WTC11 (cell line): ENCODE data around the gene C20orf144. TPM values are rescaled to one million over a fixed set of nuclear protein-coding genes. Genes with fewer than 3 reads are reported as not detected.

ENCODE experiments used
- ATAC-seq: fragments of 200-7000 bp; cut with Tn5 transposase; 2 replicates; pipeline ENCODE4 v1.10.0; 2021; ENCODE audit warnings: mild to moderate bottlenecking, moderate library complexity
- CTCF ChIA-PET: fragments of 300-600 bp; sonication (Branson Sonifier 250); formaldehyde crosslinking; loops from one replicate; lab custom pipeline; 2021; ENCODE audit warnings: antibody characterized with exemption; lab: Charles Lee
- POLR2A ChIA-PET: fragments of 350-600 bp; sonication (Branson Sonifier 250); formaldehyde crosslinking; loops from one replicate; lab custom pipeline; 2021; ENCODE audit warnings: antibody characterized with exemption; lab: Charles Lee
- DNase-seq: peaks from one replicate; pipeline ENCODE4 v3.0.0; 2021; ENCODE audit warnings: low spot score
- H3K27ac Mint-ChIP-seq: 2 replicates; pipeline ENCODE4 v1.8.0; 2021; ENCODE audit warnings: mixed read lengths
- H3K27me3 Mint-ChIP-seq: 2 replicates; pipeline ENCODE4 v1.8.0; 2021; ENCODE audit warnings: low read depth, mild to moderate bottlenecking, moderate library complexity, mixed read lengths
- H3K36me3 Mint-ChIP-seq: 2 replicates; pipeline ENCODE4 v1.8.0; 2021; ENCODE audit warnings: mixed read lengths
- H3K4me1 Mint-ChIP-seq: 2 replicates; pipeline ENCODE4 v1.8.0; 2022; ENCODE audit warnings: mixed read lengths
- H3K4me3 Mint-ChIP-seq: 2 replicates; pipeline ENCODE4 v1.8.0; 2021; ENCODE audit warnings: mild to moderate bottlenecking, moderate library complexity, mixed read lengths
- H3K9me3 Mint-ChIP-seq: 2 replicates; pipeline ENCODE4 v1.8.0; 2021; ENCODE audit warnings: mixed read lengths
- ATF6 ChIP-seq: sonication (generic); formaldehyde crosslinking; IDR thresholded peaks from 2 replicates; pipeline ENCODE4 v1.8.1; 2023; ENCODE audit warnings: mild to moderate bottlenecking, missing genetic modification reagents
- E2F1 ChIP-seq: sonication (generic); formaldehyde crosslinking; IDR thresholded peaks from 2 replicates; pipeline ENCODE4 v1.8.0; 2022; ENCODE audit warnings: mild to moderate bottlenecking, missing genetic modification reagents
- E2F5 ChIP-seq: sonication (generic); formaldehyde crosslinking; IDR thresholded peaks from 2 replicates; pipeline ENCODE4 v1.8.1; 2022; ENCODE audit warnings: mild to moderate bottlenecking, moderate library complexity, missing genetic modification reagents
- ELF4 ChIP-seq: sonication (generic); formaldehyde crosslinking; IDR thresholded peaks from 2 replicates; pipeline ENCODE4 v1.8.1; 2022; ENCODE audit warnings: low read depth, mild to moderate bottlenecking, moderate library complexity, missing genetic modification reagents
- GABPB1 ChIP-seq: sonication (generic); formaldehyde crosslinking; IDR thresholded peaks from 2 replicates; pipeline ENCODE4 v1.8.1; 2023; ENCODE audit warnings: mild to moderate bottlenecking, missing genetic modification reagents
- GTF2I ChIP-seq: fragments of 250-450 bp; sonication (Bioruptor Pico); conservative IDR thresholded peaks from 2 replicates; pipeline ENCODE4 v1.4.0; 2021; ENCODE audit warnings: mild to moderate bottlenecking
- USF1 ChIP-seq: sonication (generic); formaldehyde crosslinking; IDR thresholded peaks from 2 replicates; pipeline ENCODE4 v1.8.0; 2022; ENCODE audit warnings: mild to moderate bottlenecking, missing genetic modification reagents
- ZBTB21 ChIP-seq: sonication (generic); formaldehyde crosslinking; IDR thresholded peaks from 2 replicates; pipeline ENCODE4 v1.8.1; 2023; ENCODE audit warnings: mild to moderate bottlenecking, missing genetic modification reagents, borderline replicate concordance
- ZNF232 ChIP-seq: sonication (generic); formaldehyde crosslinking; IDR thresholded peaks from 2 replicates; pipeline ENCODE4 v1.8.0; 2022; ENCODE audit warnings: mild to moderate bottlenecking, missing genetic modification reagents
- ZSCAN18 ChIP-seq: fragments of 250-450 bp; sonication (Bioruptor Pico); IDR thresholded peaks from 2 replicates; pipeline ENCODE4 v2.1.2; 2022; ENCODE audit warnings: mild to moderate bottlenecking, moderate library complexity
- total RNA-seq: library from RNA; stranded (reverse); gene quantifications from 3 replicates; pipeline ENCODE4 v1.2.3, GENCODE V29; 2021
- TF ChIP-seq, protein P1 (sequence below): sonication (generic); formaldehyde crosslinking; IDR thresholded peaks from 2 replicates; pipeline ENCODE4 v1.8.1; 2023; ENCODE audit warnings: mild to moderate bottlenecking, moderate library complexity, missing genetic modification reagents
- TF ChIP-seq, protein P2 (sequence below): sonication (generic); formaldehyde crosslinking; IDR thresholded peaks from 2 replicates; pipeline ENCODE4 v1.8.0; 2022; ENCODE audit warnings: mild to moderate bottlenecking, missing genetic modification reagents
- TF ChIP-seq, protein P3 (sequence below): sonication (generic); formaldehyde crosslinking; IDR thresholded peaks from 2 replicates; pipeline ENCODE4 v1.8.0; 2023; ENCODE audit warnings: missing genetic modification reagents

C20orf144 gene
- total RNA-seq, 1 experiment from 2014 or later: 0.09 TPM

DNA sequence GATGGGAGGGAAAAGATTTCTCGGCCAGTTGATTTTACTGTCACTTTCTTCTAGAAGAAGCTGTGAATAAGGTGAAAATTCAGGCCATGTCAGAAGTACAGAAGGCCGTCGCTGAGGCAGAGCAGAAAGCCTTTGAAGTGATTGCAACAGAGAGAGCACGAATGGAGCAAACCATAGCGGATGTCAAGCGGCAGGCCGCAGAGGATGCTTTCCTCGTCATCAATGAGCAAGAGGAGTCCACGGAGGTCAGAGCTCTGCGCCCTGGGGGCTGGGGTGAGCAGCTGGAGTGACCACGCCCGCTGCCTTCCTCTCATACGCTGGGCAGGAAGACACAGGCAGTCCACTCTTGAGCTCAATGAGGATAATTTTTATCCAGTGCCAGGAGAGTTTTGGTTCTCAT lies 21.8 kb upstream of the C20orf144 start:
- ChIA-PET CTCF (interaction anchor here (1.9 kb wide), 1 partner anchor 183 kb away, joined by 8 read pairs; no protein-coding TSS in a partner anchor), POLR2A (no interaction called here)
- Mint-ChIP-seq H3K36me3 (peaks cover 44% of the 10 kb centered on the region), H3K27me3 (no peaks in the 10 kb centered on the region), H3K4me3 (no peak overlapping the region), H3K27ac (no peak overlapping the region), H3K9me3 (no peaks in the 10 kb centered on the region), H3K4me1 (no peaks in the 10 kb centered on the region)
- DNase-seq: no peak
- ATAC-seq: no peak
- TF ChIP-seq E2F1 (CRISPR knock-in tag) (no peak), ZBTB21 (CRISPR knock-in tag) (no peak), GABPB1 (CRISPR knock-in tag) (no peak), ELF4 (no peak)

DNA sequence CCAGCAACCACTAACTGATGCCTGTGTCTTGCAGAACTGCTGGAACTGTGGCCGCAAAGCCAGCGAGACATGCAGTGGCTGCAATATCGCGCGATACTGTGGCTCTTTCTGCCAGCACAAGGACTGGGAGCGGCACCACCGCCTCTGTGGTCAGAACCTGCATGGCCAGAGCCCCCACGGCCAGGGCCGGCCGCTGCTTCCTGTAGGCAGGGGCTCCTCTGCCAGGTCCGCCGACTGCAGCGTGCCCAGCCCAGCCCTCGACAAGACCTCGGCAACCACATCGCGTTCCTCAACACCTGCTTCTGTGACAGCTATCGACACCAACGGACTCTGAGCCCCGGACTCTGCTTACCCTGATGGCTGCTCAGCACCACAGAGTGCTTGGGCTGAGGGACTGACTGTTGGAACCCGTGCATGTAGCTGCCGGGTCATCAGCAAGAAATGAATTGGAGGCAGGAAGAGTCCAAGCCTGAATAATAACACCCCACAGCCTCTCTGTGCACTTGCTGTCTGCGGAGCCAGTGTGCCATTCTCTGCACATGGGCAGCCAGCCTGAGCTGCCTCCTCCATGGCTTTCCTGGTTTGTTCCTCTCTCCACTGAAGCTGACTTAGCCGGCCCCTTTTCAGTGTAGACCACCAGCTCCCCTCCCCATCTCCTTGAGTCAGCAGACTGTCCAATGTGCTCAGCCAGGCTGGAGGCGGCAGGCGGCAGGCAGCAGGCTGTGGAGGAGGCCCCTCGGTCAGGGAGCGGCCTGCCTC lies 17.6 kb upstream of the C20orf144 start:
- Mint-ChIP-seq H3K27ac (no peak overlapping the region), H3K4me1 (peaks cover 6% of the 10 kb centered on the region), H3K9me3 (no peaks in the 10 kb centered on the region), H3K27me3 (no peaks in the 10 kb centered on the region), H3K36me3 (peaks cover 30% of the 10 kb centered on the region), H3K4me3 (no peak overlapping the region)
- ChIA-PET POLR2A (no interaction called here), CTCF (interaction anchor here (1.0 to 1.2 kb wide), 2 partner anchors 9 to 187 kb away, joined by 3 to 5 read pairs; no protein-coding TSS in a partner anchor)
- no peak for DNase-seq
- no peak for TF ChIP-seq ATF6 (CRISPR knock-in tag)
- TF ChIP-seq ZNF232: no peak
- no peak for TF ChIP-seq ZBTB21 (CRISPR knock-in tag)
- no peak for TF ChIP-seq GTF2I (CRISPR knock-in tag)
- TF ChIP-seq, protein P1, sequence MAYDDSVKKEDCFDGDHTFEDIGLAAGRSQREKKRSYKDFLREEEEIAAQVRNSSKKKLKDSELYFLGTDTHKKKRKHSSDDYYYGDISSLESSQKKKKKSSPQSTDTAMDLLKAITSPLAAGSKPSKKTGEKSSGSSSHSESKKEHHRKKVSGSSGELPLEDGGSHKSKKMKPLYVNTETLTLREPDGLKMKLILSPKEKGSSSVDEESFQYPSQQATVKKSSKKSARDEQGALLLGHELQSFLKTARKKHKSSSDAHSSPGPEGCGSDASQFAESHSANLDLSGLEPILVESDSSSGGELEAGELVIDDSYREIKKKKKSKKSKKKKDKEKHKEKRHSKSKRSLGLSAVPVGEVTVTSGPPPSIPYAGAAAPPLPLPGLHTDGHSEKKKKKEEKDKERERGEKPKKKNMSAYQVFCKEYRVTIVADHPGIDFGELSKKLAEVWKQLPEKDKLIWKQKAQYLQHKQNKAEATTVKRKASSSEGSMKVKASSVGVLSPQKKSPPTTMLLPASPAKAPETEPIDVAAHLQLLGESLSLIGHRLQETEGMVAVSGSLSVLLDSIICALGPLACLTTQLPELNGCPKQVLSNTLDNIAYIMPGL (CRISPR knock-in tag): no peak
- no peak for ATAC-seq

DNA sequence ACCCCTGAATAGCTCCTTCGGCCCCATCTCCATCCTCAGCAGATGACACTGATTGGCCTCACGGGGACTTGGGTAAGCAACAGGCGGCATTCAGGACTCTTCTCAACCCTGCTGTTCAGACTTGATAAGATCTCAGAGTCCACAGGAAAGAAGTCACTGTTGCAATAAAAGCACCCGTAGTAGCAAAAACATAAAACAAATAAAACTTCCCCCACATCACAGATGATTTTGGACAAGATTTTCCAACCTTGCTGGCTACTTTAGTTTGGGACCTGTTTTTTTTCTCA lies 17.1 kb upstream of the C20orf144 start:
- Mint-ChIP-seq H3K36me3 (peaks cover 28% of the 10 kb centered on the region), H3K4me1 (peaks cover 7% of the 10 kb centered on the region), H3K4me3 (no peak overlapping the region), H3K27ac (no peak overlapping the region), H3K9me3 (no peaks in the 10 kb centered on the region), H3K27me3 (no peaks in the 10 kb centered on the region)
- POLR2A ChIA-PET: no interaction called here
- ATAC-seq (no peak), DNase-seq (no peak)
- CTCF ChIA-PET: interaction anchor here (1.0 to 1.2 kb wide), 2 partner anchors 9 to 188 kb away, joined by 3 to 5 read pairs; no protein-coding TSS in a partner anchor
- TF ChIP-seq E2F1 (CRISPR knock-in tag) (no peak), USF1 (no peak), ATF6 (CRISPR knock-in tag) (no peak), E2F5 (CRISPR knock-in tag) (no peak), ELF4 (no peak), ZSCAN18 (CRISPR knock-in tag) (no peak)
- TF ChIP-seq, protein P2, sequence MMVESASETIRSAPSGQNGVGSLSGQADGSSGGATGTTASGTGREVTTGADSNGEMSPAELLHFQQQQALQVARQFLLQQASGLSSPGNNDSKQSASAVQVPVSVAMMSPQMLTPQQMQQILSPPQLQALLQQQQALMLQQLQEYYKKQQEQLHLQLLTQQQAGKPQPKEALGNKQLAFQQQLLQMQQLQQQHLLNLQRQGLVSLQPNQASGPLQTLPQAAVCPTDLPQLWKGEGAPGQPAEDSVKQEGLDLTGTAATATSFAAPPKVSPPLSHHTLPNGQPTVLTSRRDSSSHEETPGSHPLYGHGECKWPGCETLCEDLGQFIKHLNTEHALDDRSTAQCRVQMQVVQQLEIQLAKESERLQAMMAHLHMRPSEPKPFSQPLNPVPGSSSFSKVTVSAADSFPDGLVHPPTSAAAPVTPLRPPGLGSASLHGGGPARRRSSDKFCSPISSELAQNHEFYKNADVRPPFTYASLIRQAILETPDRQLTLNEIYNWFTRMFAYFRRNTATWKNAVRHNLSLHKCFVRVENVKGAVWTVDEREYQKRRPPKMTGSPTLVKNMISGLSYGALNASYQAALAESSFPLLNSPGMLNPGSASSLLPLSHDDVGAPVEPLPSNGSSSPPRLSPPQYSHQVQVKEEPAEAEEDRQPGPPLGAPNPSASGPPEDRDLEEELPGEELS (CRISPR knock-in tag): no peak
- TF ChIP-seq, protein P3, sequence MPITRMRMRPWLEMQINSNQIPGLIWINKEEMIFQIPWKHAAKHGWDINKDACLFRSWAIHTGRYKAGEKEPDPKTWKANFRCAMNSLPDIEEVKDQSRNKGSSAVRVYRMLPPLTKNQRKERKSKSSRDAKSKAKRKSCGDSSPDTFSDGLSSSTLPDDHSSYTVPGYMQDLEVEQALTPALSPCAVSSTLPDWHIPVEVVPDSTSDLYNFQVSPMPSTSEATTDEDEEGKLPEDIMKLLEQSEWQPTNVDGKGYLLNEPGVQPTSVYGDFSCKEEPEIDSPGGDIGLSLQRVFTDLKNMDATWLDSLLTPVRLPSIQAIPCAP (CRISPR knock-in tag): no peak
